Measurements from ENCODE around the gene NCOA1.

GRCh38 chr2:24618144-24618543 is 127.1 kb downstream of the NCOA1 start:
- no peak for TF ChIP-seq CTCF (IDR thresholded peaks at IDR 0.05; ENCODE audit: poor library complexity, severe bottlenecking)
- TF ChIP-seq EZH2 (IDR thresholded peaks at IDR 0.05; ENCODE audit: borderline replicate concordance, insufficient read depth, low read length, poor library complexity, severe bottlenecking): no peak
- no peak for TF ChIP-seq POLR2AphosphoS5 (IDR thresholded peaks at IDR 0.05)
- TF ChIP-seq REST (IDR thresholded peaks at IDR 0.05; ENCODE audit: borderline replicate concordance): no peak
